Activated CD8-positive, alpha-beta memory T cell treated with anti-CD3 and anti-CD28 coated beads for 4 hours (primary cell): Measurements from ENCODE around the gene ZNF846.
A peak's percentile ranks its signal among the peaks of the same experiment; 100 is the strongest.
"Not testable (repeated sequence)": the region's sequence is repeated elsewhere in the genome, so short reads cannot be mapped to it uniquely, and the experiment has no call there.

Source experiments
- DNase-seq, 2 donors: peaks; one replicate each; pipeline ENCODE4 v3.0.0-alpha.2; 2020; ENCODE audit warnings: low read depth in 2 of 2

The ZNF846 gene

DNA sequence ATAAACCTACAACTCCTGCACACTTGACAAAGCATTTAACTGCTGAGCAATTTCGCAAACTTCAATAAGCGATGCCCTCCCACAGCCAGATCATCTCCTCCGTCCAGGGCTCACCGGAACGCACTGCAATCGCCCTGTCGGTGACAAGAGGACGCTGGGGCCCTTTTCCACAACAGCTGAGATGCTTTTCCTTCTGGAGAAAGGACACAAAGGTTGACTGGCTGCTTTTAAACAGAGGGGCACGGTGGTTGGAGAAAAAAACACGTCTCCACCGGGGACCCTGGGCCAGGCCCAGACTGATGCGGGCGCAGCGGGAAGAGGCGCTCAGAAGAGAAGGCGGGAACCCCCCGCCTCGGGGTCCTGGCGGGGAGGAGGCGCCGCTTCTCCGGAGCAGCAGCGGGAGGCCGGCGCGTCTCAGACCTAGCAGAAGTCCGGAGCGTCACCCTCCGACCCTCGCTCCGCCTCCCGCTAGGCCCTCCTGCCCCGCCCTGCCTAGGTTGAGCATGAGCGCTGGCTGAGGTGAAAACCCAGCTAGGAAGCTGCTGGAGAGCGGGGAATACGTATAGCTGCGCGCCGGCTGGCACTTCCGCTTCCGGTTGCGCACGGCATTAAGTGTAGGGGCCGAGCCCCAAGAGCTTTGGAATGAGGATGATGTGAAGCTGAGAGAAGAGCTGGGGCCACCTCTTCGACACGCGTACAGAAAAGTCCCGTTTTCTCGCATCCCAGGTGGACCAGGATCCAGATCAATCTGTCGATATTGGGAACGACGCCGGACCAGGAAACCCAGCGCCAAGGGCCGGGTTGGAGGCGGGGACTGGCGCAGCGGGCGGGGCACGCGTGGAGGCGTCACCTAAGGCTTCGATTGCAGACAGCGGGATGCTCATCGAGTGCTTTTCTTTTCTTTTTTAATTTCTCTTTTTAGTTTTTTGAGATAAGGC lies at the start of gene ZNF846:
ZNF846 (minus strand) TSS at position 564 of the 938 bp plus-strand sequence. CDS start 3,788 bp downstream, outside the sequence.
- peak; percentile 84 to 85 for DNase-seq

DNA sequence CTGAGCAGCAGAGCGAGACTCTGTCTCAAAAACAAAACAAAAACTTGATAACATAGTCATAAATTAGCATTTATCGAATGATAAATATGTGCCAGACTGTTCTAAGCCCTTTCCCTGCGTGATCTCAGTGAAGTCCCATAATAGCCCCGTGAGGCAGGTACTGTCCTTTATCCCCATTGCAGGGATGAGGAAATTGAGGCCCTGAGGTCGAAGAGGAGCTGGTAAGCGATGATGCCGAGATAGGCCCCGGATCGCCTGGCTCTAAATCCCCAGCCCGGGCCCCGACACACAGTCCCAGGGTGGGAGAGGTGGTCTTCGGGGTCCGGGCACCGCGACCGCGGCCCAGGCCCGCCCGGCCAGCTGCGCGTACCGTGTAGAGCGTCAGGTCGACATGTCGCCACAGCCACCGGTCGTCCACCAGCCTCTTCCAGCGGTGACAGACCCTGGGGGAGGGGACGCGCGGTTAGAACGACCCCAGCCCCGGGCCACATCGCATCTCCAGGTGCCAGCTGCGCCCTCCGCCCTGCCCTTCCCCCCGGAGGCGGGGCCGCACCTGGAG lies 49.7 kb upstream of the ZNF846 start:
- DNase-seq: no peak

DNA sequence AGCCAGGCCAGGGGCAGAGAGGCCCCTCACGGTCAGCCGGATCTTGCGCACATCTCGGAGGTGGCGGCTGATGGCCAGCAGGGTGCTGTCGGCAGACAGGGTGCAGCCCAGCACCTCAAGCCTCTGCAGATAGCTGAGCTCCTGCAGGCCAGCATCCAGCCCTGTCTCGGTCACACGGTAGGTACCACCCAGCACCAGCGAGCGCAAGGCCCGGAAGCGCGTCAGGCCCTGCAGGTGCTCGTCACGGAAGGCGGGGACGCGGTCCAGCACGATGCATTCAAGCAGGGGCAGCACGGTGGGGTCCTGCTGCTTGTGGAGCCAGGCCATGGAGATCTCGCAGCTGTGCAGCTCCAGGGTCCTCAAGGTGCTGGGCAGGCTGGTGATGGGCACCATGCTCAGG lies 42.6 kb upstream of the ZNF846 start:
- no peak for DNase-seq

DNA sequence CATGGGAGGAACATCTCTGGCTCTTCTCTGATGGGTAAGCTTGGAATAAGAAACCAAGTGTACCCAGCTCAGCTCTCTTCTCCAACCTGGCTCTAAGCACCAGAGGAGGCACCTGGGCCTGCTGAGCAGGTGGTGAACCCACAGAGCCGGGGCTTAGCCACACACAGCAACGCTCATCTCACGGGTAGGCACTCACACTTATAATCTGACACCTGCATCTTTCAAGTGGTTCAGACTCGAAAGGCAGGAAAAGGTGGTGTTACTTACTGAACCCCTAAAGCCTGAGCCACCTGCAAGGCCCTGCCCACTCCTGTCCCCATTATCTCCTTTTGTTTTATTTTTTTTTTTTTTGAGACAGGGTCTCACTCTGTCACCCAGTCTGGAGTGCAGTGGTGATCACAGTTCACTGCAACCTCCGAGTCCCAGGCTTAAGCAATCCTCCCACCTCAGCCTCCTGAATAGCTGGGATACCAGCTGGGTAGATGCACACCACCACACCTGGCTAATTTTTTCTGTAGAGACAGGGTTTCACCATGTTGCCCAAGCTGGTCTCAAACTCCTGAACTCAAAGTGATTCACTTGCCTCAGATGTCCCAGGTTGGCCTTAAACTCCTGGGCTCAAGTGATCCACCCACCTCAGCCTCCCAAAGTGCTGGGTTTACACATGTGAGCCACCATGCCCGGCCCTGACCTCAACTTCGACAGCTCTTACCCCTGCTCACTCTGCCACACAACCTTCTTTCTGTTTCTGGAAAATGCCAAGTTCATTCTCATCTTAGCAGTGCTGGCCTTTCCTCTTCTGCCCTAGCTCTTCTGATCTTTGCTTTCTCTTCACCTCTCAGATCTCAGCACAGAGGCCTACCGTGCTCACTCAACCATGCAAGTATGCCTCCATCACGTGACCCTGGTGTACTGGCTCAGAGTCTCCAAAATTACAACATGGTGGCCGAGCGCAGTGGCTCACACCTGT lies 40.6 kb upstream of the ZNF846 start:
- no peak for DNase-seq

DNA sequence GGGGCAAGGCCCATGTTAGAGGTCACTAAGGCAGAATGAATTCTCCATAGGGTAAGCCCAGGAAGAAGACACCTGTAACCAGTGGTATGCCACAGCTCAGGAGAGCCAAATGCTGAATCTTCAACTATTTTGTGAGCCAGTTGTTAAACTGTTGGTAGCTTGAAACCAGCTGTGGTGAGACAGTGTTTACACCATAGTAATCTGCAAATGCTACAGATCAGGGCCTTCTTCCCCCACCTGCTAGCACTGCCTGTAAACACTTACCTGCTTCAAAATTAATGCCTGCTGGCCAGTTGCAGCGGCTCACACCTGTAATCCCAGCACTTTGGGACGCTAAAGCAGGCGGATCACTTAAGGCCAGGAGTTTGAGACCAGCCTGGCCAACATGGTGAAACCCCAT lies 38.3 kb upstream of the ZNF846 start:
- DNase-seq: no peak

DNA sequence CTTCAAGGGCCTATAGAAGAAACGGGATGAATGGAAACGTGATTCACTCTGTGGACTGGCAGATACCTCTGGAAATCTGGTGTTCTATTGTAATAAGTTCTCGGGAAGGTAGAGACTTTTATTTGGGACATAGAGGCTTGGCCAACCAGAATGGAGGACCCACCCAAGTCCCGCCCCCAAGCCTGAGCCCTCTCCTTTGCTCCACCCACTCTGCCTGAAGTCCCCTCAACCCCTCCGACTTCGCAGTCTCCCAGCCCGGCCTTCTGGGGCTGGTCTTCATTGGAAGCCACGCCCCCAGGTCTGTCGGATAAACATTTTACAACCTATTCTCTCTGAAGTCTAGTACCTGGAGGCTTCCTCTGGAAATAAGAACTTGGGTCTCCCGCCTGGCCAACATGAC lies 33.4 kb upstream of the ZNF846 start:
- DNase-seq: no peak

DNA sequence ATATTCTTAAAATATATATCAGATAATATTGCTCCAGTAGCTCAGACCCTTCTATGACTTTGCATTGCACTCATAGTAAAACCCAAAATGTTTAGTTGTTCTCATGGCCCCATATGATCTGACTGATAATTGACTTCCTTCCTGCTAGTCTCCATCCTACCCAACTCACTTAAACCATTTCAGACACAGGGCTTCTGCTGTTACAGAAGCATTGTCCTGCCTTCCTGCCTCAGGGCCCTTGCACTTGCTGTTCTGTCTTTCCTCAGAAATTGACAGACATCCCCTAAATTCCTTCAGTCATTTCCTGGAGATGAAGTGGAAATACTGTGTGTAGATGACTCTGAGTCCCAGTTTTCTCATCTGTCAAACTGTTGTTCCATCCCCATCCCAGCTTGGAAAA lies 30.6 kb upstream of the ZNF846 start:
- DNase-seq: no peak

DNA sequence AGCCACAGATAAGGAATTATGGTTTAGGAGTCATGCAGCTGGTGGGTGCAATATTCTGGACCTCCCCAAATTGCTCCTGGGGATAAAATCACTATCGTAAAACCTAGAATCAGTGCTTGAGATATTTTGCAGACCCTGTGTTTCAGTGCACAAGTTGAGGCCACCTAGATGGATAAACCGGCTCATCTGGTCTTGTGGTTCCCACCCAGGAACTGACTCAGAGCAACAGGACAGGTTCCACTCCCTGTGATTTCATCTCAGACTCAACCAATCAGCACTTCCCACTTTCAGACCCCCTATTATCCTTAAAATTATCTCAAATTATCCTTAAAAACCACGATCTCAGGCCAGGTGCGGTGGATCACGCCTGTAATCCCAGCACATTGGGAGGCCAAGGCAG lies 29.3 kb upstream of the ZNF846 start:
- DNase-seq: no peak

DNA sequence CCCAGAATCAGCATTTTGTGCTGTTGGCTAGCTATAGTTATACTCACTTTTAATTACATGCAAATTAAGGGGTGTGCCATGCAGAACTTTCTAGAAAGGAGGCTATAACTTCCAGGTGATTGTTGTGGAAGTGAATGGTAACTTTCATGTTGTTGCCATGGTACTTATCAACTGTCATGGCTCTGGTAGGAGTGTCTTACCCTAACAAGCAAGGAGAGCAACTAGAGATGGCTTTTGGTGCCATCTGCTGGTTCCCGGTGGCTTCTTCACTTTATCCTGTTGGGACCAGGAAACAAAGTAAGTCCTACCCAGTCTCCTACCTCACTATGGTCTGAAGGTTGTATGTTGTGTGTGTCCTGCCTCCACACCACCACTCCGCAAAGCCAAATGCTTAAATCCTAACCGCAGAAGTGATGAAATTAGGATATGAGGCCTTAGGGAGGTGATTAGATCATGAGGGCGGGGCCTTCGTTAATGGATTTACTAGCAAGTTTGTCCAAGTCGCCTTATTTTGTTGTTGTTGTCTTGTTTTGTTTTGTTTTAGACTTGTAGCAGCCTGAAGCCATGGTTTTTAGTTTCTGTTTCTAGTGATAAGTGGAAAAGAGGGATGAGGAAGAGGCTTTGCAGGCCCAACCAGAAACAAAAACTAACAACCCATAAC lies 27.7 kb upstream of the ZNF846 start:
- peak; percentile 66 to 75 for DNase-seq

DNA sequence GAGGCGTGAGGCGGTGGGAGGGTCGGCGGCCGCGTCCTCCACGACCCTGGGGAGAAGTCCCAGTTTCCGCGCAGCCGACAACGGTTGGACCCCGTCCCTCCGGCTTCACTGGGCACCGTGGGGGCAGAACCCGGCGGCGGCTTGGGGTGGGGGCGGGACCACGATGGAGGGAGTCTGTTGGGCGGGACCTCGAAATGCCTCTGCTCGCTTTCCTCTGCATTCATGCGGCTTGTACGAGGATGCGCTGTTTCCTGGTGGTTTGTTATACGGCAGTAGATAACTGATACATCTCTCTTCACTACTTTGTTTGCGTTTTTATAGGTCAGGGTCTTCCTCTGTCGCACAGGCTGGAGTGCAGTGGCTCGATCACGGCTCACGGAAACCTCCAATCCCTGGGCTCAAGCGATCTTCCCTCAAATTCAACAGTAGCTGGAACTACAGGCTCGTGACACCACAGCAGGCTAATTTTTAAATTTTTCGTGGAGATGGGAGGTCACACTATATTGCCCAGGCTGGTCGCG lies 24.6 kb upstream of the ZNF846 start:
- DNase-seq: peak; percentile 32 to 55

DNA sequence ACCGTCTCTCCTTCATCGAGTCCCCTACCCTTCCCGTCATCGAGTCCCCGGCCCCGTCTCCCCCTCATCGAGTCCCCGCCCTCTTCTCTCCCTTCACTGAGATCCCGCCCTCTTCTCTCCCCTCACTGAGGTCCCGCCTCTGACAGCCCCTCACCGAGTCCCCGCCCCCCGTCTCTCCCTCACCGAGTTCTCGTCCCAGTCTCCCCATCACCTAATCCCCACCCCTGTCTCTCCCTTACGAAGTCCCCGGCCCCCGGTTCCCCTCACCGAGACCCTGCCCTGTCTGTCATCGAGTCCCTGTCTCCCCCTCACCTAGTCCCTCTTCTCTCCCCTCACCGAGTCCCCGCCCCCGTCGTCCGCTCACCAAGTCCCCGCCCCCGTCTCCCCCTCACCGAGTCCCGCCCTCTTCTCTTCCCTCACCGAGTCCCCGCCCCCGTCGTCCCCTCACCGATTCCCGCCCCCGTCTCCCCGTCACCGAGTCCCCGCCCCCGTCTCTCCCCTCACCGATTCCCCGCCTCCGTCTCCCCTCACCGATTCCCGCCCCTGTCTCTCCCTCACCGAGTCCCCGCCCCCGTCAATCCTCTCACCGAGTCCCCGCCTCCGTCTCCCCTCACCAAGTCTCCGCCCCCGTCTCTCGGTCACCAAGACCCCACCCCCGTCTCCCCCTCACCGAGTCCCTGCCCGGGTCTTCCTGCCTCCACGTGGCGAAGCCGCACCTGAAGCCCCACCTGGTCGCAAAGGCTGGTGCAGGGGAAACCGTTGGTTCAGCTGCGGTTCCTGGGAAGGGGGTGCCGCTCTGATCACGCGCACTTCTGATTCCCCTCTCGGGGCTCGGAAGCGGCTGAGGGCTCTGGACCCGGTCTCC lies 23.9 kb upstream of the ZNF846 start:
- DNase-seq: peak; percentile 92 to 94

DNA sequence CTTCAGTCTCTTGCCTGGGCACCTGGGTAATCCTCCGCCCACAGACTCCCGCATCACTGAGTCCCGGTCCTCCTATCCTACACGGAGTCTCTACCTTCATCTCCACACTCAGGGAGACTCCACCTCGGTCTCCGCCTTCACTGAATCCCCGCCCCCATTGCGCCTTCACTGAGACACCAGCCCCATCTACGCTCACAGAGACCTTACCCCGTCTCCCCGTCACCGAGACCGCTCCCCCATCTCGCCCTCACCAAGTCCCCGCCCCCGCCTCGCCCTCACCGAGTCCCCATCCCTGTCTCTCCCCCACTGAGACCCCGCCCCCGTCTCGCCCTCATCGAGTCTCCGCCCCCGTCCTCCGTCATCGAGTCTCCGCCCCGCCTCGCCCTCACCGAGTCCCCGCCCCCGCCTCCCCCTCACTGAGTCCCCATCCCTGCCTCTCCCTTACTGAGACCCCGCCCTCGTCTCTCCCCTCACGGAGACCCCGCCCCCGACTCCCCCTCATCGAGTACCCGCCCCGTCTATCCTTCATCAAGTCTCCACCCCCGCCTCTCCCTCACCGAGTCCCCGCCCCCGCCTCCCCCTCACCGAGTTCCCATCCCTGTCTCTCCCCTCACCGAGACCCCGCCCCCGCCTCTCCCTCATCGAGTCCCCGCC lies 23.1 kb upstream of the ZNF846 start:
- peak; percentile 93 to 96 for DNase-seq

DNA sequence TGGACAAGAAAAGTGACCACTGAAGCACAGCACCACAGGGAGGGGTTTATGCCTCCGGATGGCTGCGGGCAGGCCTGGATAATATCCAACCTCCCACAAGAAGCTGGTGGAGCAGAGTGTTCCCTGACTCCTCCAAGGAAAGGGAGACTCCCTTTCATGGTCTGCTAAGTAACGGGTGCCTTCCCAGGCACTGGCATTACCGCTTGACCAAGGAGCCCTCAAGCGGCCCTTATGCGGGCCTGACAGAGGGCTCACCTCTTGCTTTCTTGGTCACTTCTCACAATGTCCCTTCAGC lies 22.5 kb upstream of the ZNF846 start:
- DNase-seq: not testable (repeated sequence)

DNA sequence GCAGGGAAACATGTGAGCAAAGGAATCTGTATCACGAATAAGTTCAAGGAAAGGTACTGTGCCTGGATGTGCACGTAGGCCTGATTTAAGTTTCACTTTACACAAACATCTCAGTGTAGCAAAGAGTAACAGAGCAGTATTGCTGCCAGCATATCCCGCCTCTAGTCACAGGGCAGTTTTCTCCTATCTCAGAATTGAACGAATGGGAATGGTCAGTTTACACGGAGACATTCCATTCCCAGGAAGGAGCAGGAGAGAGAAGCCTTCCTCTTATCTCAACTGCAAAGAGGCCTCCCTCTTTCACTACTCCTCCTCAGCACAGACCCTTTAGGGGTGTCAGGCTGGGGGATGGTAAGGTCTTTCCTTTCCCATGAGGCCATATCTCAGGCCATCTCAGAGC lies 21.0 kb upstream of the ZNF846 start:
- not testable (repeated sequence) for DNase-seq

DNA sequence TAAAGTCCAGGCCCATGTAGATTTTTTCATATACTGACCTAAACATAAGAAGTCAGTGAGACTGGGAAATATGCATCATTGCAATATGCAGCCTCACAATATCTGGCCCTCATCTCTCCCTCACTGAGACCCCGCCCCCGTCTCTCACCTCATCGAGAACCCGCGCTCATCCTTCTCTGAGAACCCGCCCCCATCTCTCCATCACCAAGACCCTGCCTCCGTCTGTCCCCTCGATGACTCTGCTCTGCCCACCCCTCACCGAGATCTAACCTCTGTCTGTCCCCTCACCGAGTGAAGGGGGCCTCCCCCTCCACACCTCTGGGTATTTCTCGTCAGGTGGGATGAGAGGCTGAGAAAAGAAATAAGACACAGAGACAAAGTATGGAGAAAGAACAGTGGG lies 20.5 kb upstream of the ZNF846 start:
- DNase-seq: no peak

DNA sequence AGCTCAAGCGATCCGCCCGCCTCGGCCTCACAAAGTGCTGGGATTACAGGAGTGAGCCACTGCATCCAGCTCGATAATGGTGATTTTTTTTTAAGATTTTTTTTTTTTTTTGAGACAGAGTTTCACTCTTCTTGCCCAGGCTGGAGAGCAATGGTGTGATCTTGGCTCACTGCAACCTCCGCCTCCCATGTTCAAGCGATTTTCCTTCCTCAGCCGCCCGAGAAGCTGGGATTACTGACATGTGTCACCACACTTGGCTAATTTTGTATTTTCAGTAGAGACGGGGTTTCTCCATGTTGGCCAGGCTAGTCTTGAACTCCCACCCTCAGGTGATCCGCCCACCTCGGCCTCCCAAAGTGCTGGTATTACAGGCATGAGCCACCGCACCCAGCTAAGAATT lies 20.1 kb upstream of the ZNF846 start:
- DNase-seq: not testable (repeated sequence)

DNA sequence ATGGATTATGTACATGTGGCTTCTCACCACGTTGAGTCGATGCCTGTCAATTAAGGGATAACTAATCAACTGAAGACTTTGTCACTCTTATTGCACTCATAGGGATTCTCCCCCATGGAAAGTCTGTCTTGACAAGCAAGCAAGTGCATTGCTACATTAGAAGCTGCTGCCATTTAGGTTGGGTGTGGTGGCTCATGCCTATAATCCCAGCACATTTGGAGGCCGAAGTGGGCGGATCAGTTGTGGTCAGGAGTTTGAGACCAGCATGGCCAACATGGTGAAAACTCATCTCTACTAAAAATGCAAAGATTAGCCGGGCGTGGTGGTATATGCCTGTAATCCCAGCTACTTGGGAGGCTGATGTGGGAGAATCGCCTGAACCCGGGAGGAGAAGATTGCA lies 18.3 kb upstream of the ZNF846 start:
- no peak for DNase-seq

DNA sequence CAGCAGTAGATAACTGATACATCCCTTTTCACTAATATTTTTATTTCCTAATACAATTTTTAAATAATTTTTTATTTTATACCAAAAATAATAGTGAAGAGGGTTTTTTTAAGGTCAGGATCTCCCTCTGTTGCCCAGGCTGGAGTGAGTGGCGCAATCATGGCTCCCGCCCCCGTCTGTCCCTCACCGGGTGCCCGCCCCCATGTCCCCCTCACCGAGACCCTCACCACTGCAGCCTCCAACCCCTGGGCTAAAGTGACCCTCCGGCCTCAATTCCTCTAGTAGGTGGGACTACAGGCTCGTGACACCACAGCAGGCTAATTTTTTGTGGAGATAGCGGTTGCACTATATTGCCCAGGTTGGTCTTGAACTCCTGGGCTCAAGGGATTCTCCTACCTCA lies 17.8 kb upstream of the ZNF846 start:
- DNase-seq: no peak

DNA sequence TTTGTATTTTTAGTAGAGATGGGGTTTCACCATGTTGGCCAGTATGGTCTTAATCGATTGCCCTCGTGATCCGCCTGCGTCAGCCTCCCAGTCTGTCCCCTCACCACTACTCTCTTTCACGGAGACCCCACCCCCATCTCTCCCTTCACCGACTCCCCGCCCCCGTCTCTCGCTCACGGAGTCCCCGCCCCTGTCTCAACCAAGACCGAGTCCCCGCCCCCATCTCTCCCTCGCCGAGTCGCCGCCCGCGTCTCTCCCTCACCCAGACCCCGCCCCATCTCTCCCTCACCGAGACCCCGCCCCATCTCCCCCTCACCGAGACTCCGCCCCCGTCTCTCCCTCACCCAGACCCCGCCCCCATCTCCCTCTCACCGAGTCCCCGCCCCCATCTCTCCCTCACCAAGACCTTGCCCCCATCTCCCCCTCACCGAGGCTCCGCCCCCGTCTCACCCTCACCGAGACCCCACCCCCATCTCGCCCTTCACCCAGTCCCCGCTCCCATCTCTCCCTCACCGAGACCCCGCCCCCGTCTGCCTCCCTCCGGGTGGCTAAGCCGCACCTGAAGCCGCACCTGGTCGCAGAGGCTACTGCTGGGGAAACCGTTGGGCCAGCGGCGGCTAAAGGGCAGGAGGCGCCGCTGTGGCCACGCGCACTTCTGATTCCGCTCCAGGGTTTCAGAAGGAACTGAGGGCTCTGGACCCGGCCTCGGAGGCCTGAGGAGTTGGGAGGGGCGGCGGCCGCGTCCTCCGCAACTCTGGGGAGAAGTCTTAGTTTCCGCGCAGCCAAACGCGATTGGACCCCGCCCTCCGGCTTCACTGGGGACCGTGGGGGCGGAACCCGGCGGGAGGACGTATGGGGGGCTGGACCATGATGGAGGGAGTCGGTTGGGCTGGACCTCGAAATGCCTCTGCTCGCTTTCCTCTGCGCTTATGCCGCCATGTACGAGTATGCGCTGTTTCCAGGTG lies 17.1 kb upstream of the ZNF846 start:
- peak; percentile 94 to 95 for DNase-seq
